ENCODE data around the gene SOX4. TPM values are rescaled to one million over a fixed set of nuclear protein-coding genes. Genes with fewer than 3 reads are reported as not detected.

Gene SOX4
- 18.6 and 29.7 TPM in 2 replicates for total RNA-seq

GRCh38 chr6:21593412-21593926 is at the start of gene SOX4:
TSS of gene SOX4 (plus strand) at chr6:21593751. CDS start at chr6:21594535, 784 bp downstream.

All from smooth muscle cell of the umbilical artery (primary cell).